ENCODE data around the gene CPNE5.

CPNE5 gene

GRCh38 chr6:36760685-36761435 is 78.4 kb downstream of the CPNE5 start:
- no peak overlapping the region for H3K4me3 ChIP-seq (ENCODE audit: low read depth, low read length)
- in situ Hi-C loops (cut with HindIII; ENCODE audit: low sequenced_read_pairs): no loop called here
- DNase-seq (ENCODE audit: low read depth, low spot score): no peak
- TF ChIP-seq CTCF (IDR thresholded peaks at IDR 0.05; ENCODE audit: low read depth, low read length): no peak

- no peak overlapping the region for H3K4me3 ChIP-seq (ENCODE audit: low read depth, low read length)
- in situ Hi-C loops (cut with HindIII; ENCODE audit: low sequenced_read_pairs): no loop called here
- peak; percentile 75 for DNase-seq (ENCODE audit: low read depth, low spot score)
- TF ChIP-seq CTCF (IDR thresholded peaks at IDR 0.05; ENCODE audit: low read depth, low read length): peak; percentile 99
Measured at GRCh38 chr6:36759148-36759759, 80.0 kb downstream of the CPNE5 start.

- no peak for TF ChIP-seq CTCF (IDR thresholded peaks at IDR 0.05; ENCODE audit: low read depth, low read length)
- no peak for DNase-seq (ENCODE audit: low read depth, low spot score)
- in situ Hi-C loops (cut with HindIII; ENCODE audit: low sequenced_read_pairs): no loop called here
- no peak overlapping the region for H3K4me3 ChIP-seq (ENCODE audit: low read depth, low read length)
Measured at GRCh38 chr6:36758516-36759147, 80.6 kb downstream of the CPNE5 start.

- in situ Hi-C loops (cut with HindIII; ENCODE audit: low sequenced_read_pairs): no loop called here
- DNase-seq (ENCODE audit: low read depth, low spot score): no peak
- no peak for TF ChIP-seq CTCF (IDR thresholded peaks at IDR 0.05; ENCODE audit: low read depth, low read length)
- H3K4me3 ChIP-seq (ENCODE audit: low read depth, low read length): no peak overlapping the region
Measured at GRCh38 chr6:36757943-36758508, 81.2 kb downstream of the CPNE5 start.

GRCh38 chr6:36757206-36757605 is 82.0 kb downstream of the CPNE5 start:
- no peak for TF ChIP-seq CTCF (IDR thresholded peaks at IDR 0.05; ENCODE audit: low read depth, low read length)
- in situ Hi-C loops (cut with HindIII; ENCODE audit: low sequenced_read_pairs): no loop called here
- DNase-seq (ENCODE audit: low read depth, low spot score): no peak
- H3K4me3 ChIP-seq (ENCODE audit: low read depth, low read length): no peak overlapping the region

GRCh38 chr6:36756786-36757185 is 82.5 kb downstream of the CPNE5 start:
- no peak for TF ChIP-seq CTCF (IDR thresholded peaks at IDR 0.05; ENCODE audit: low read depth, low read length)
- DNase-seq (ENCODE audit: low read depth, low spot score): no peak
- in situ Hi-C loops (cut with HindIII; ENCODE audit: low sequenced_read_pairs): no loop called here
- H3K4me3 ChIP-seq (ENCODE audit: low read depth, low read length): no peak overlapping the region
